8988T (cell line): ENCODE data around the gene EIPR1.

Source experiments
- DNase-seq: peaks from one replicate; pipeline ENCODE4 v3.0.0; 2011

Gene EIPR1

GRCh38 chr2:3139906-3140305 is 237.7 kb downstream of the EIPR1 start:
- no peak for DNase-seq
